Natural killer cell treated with Interleukin-12 subunit alpha and Interleukin-12 subunit beta and Interleukin-15 and Interleukin-18, amount 100 ng/mL, for 72 hours (primary cell): Measurements from ENCODE around the gene MYO16. TPM values are rescaled to one million over a fixed set of nuclear protein-coding genes. Genes with fewer than 3 reads are reported as not detected.

Source experiments
- ATAC-seq, 2 donors: fragments of 150-1000 bp; cut with Tn5 transposase in 1 of 2; sonication (Bioruptor Pico), chemical (Tn5 transposase) in 1 of 2; 2 replicates each; pipeline ENCODE4 v1.10.0; 2021
- DNase-seq: peaks from one replicate; pipeline ENCODE4 v3.0.0; 2022; ENCODE audit warnings: low spot score
- H3K27ac Mint-ChIP-seq, 2 donors: 1 replicate in 1 of 2; 2 replicates in 1 of 2; pipeline ENCODE4 v1.8.0; 2022; ENCODE audit warnings: mixed read lengths in 2 of 2, mild to moderate bottlenecking in 1 of 2, moderate library complexity in 1 of 2
- H3K27me3 Mint-ChIP-seq, 2 donors: 1 replicate in 1 of 2; 2 replicates in 1 of 2; pipeline ENCODE4 v1.8.0; 2022; ENCODE audit warnings: mixed read lengths in 2 of 2
- H3K36me3 Mint-ChIP-seq: one replicate; pipeline ENCODE4 v1.8.0; 2022; ENCODE audit warnings: mixed read lengths
- H3K4me1 Mint-ChIP-seq, 2 donors: 1 replicate in 1 of 2; 2 replicates in 1 of 2; pipeline ENCODE4 v1.8.0; 2022; ENCODE audit warnings: low read depth in 2 of 2, mixed read lengths in 2 of 2, mild to moderate bottlenecking in 1 of 2
- H3K4me3 Mint-ChIP-seq: one replicate; pipeline ENCODE4 v1.8.0; 2022; ENCODE audit warnings: mixed read lengths
- H3K9me3 Mint-ChIP-seq: 2 replicates; pipeline ENCODE4 v1.8.0; 2022; ENCODE audit warnings: mixed read lengths
- total RNA-seq, 2 donors: library from RNA; stranded (reverse); gene quantifications; one replicate each; pipeline ENCODE4 v1.2.3, GENCODE V29; 2022

MYO16 gene
- total RNA-seq, 2 donors from 2014 or later, result not detected

GRCh38 chr13:109101550-109102144 lies 472.2 kb downstream of the MYO16 start:
- Mint-ChIP-seq H3K9me3 (no peaks in the 10 kb centered on the region), H3K36me3 (no peaks in the 10 kb centered on the region), H3K4me3 (no peak overlapping the region), H3K27me3 (peaks cover 0 to 13% of the 10 kb centered on the region in 2 donors), H3K4me1 (no peaks in the 10 kb centered on the region), H3K27ac (no peak overlapping the region)
- ATAC-seq (no peak), DNase-seq (no peak)

GRCh38 chr13:109105899-109106298 lies 476.5 kb downstream of the MYO16 start:
- Mint-ChIP-seq H3K27ac (no peak overlapping the region), H3K4me3 (no peak overlapping the region), H3K27me3 (peaks cover 0 to 13% of the 10 kb centered on the region in 2 donors), H3K9me3 (no peaks in the 10 kb centered on the region), H3K36me3 (no peaks in the 10 kb centered on the region), H3K4me1 (no peaks in the 10 kb centered on the region)
- DNase-seq, result no peak
- no peak for ATAC-seq

GRCh38 chr13:109110159-109110558 lies 480.7 kb downstream of the MYO16 start:
- peaks cover 5 to 6% of the 10 kb centered on the region in 2 donors for H3K4me1 Mint-ChIP-seq
- no peak overlapping the region for H3K27ac Mint-ChIP-seq
- H3K4me3 Mint-ChIP-seq, result no peak overlapping the region
- H3K36me3 Mint-ChIP-seq, result no peaks in the 10 kb centered on the region
- H3K9me3 Mint-ChIP-seq, result peaks cover 4% of the 10 kb centered on the region
- ATAC-seq (no peak), DNase-seq (no peak)
- peaks cover 0 to 10% of the 10 kb centered on the region in 2 donors for H3K27me3 Mint-ChIP-seq

GRCh38 chr13:109111141-109111540 lies 481.7 kb downstream of the MYO16 start:
- H3K9me3 Mint-ChIP-seq, result peaks cover 4% of the 10 kb centered on the region
- no peak for ATAC-seq

GRCh38 chr13:109113427-109113826 lies 484.0 kb downstream of the MYO16 start:
- Mint-ChIP-seq H3K9me3 (peaks cover 4% of the 10 kb centered on the region), H3K27me3 (peaks cover 0 to 16% of the 10 kb centered on the region in 2 donors), H3K36me3 (no peaks in the 10 kb centered on the region), H3K4me3 (no peak overlapping the region), H3K27ac (no peak overlapping the region), H3K4me1 (peaks cover 5 to 6% of the 10 kb centered on the region in 2 donors)
- DNase-seq, result no peak
- ATAC-seq, result no peak

More at GRCh38 chr13:109111141-109111540, 481.7 kb downstream of the MYO16 start:
- Mint-ChIP-seq H3K27ac (no peak overlapping the region), H3K27me3 (peaks cover 0 to 10% of the 10 kb centered on the region in 2 donors), H3K4me3 (no peak overlapping the region), H3K36me3 (no peaks in the 10 kb centered on the region), H3K4me1 (peaks cover 5 to 6% of the 10 kb centered on the region in 2 donors)
- no peak for DNase-seq

GRCh38 chr13:109114162-109114561 lies 484.8 kb downstream of the MYO16 start:
- no peak overlapping the region for H3K4me3 Mint-ChIP-seq
- H3K27ac Mint-ChIP-seq, result no peak overlapping the region
- DNase-seq, result no peak
- peaks cover 5 to 6% of the 10 kb centered on the region in 2 donors for H3K4me1 Mint-ChIP-seq
- H3K9me3 Mint-ChIP-seq, result peaks cover 4% of the 10 kb centered on the region
- no peak for ATAC-seq
- peaks cover 0 to 16% of the 10 kb centered on the region in 2 donors for H3K27me3 Mint-ChIP-seq
- no peaks in the 10 kb centered on the region for H3K36me3 Mint-ChIP-seq

- no peak overlapping the region for H3K27ac Mint-ChIP-seq
- no peaks in the 10 kb centered on the region for H3K36me3 Mint-ChIP-seq
- H3K4me1 Mint-ChIP-seq, result peaks cover 5 to 6% of the 10 kb centered on the region in 2 donors
- H3K9me3 Mint-ChIP-seq, result peaks cover 4% of the 10 kb centered on the region
- H3K27me3 Mint-ChIP-seq, result peaks cover 0 to 16% of the 10 kb centered on the region in 2 donors
- H3K4me3 Mint-ChIP-seq, result no peak overlapping the region
- ATAC-seq (no peak), DNase-seq (no peak)
These were observed 485.6 kb downstream of the MYO16 start for GRCh38 chr13:109114991-109115390.

GRCh38 chr13:109118521-109118920 lies 489.1 kb downstream of the MYO16 start:
- ATAC-seq (no peak), DNase-seq (no peak)
- H3K9me3 Mint-ChIP-seq, result peaks cover 2% of the 10 kb centered on the region
- H3K27me3 Mint-ChIP-seq, result peaks cover 0 to 14% of the 10 kb centered on the region in 2 donors
- H3K4me1 Mint-ChIP-seq, result peaks cover 3% of the 10 kb centered on the region in 2 donors
- H3K4me3 Mint-ChIP-seq, result no peak overlapping the region
- no peaks in the 10 kb centered on the region for H3K36me3 Mint-ChIP-seq
- no peak overlapping the region for H3K27ac Mint-ChIP-seq

GRCh38 chr13:109119896-109120295 lies 490.5 kb downstream of the MYO16 start:
- peaks cover 0 to 13% of the 10 kb centered on the region in 2 donors for H3K27me3 Mint-ChIP-seq
- H3K36me3 Mint-ChIP-seq, result no peaks in the 10 kb centered on the region
- no peak for ATAC-seq
- H3K4me3 Mint-ChIP-seq, result no peak overlapping the region
- H3K27ac Mint-ChIP-seq, result no peak overlapping the region
- DNase-seq, result no peak
- no peaks in the 10 kb centered on the region for H3K4me1 Mint-ChIP-seq
- no peaks in the 10 kb centered on the region for H3K9me3 Mint-ChIP-seq

- Mint-ChIP-seq H3K4me3 (no peak overlapping the region), H3K27me3 (peaks cover 0 to 9% of the 10 kb centered on the region in 2 donors), H3K4me1 (no peaks in the 10 kb centered on the region)
These were observed 492.4 kb downstream of the MYO16 start for GRCh38 chr13:109121826-109122225.

GRCh38 chr13:109123971-109124370 lies 494.6 kb downstream of the MYO16 start:
- no peak for DNase-seq
- no peaks in the 10 kb centered on the region for H3K4me1 Mint-ChIP-seq
- H3K27ac Mint-ChIP-seq, result no peak overlapping the region
- H3K9me3 Mint-ChIP-seq, result no peaks in the 10 kb centered on the region
- no peaks in the 10 kb centered on the region for H3K36me3 Mint-ChIP-seq
- H3K27me3 Mint-ChIP-seq, result no peaks in the 10 kb centered on the region
- H3K4me3 Mint-ChIP-seq, result no peak overlapping the region
- no peak for ATAC-seq

More at GRCh38 chr13:109121826-109122225, 492.4 kb downstream of the MYO16 start:
- Mint-ChIP-seq H3K27ac (no peak overlapping the region), H3K36me3 (no peaks in the 10 kb centered on the region), H3K9me3 (no peaks in the 10 kb centered on the region)
- DNase-seq (no peak), ATAC-seq (no peak)

- H3K27me3 Mint-ChIP-seq, result no peaks in the 10 kb centered on the region
These were observed 496.8 kb downstream of the MYO16 start for GRCh38 chr13:109126178-109126577.

GRCh38 chr13:109126891-109127641 lies 497.7 kb downstream of the MYO16 start:
- no peaks in the 10 kb centered on the region for H3K36me3 Mint-ChIP-seq
- DNase-seq, result no peak
- no peaks in the 10 kb centered on the region for H3K27me3 Mint-ChIP-seq
- no peak overlapping the region for H3K27ac Mint-ChIP-seq
- ATAC-seq, result peak in 1 of 2 donors; percentile 24
- no peaks in the 10 kb centered on the region for H3K9me3 Mint-ChIP-seq
- no peak overlapping the region for H3K4me3 Mint-ChIP-seq
- peaks cover 0 to 2% of the 10 kb centered on the region in 2 donors for H3K4me1 Mint-ChIP-seq

More at GRCh38 chr13:109126178-109126577, 496.8 kb downstream of the MYO16 start:
- Mint-ChIP-seq H3K36me3 (no peaks in the 10 kb centered on the region), H3K4me1 (peaks cover 0 to under 1% of the 10 kb centered on the region in 2 donors), H3K4me3 (no peak overlapping the region), H3K27ac (no peak overlapping the region), H3K9me3 (no peaks in the 10 kb centered on the region)
- DNase-seq (no peak), ATAC-seq (no peak)

GRCh38 chr13:109128121-109128520 lies 498.7 kb downstream of the MYO16 start:
- Mint-ChIP-seq H3K36me3 (no peaks in the 10 kb centered on the region), H3K4me3 (no peak overlapping the region), H3K9me3 (no peaks in the 10 kb centered on the region), H3K27ac (no peak overlapping the region), H3K27me3 (no peaks in the 10 kb centered on the region), H3K4me1 (peaks cover 0 to 10% of the 10 kb centered on the region in 2 donors)
- DNase-seq, result no peak
- no peak for ATAC-seq
